Measurements from ENCODE around the gene SLC40A1. TPM values are rescaled to one million over a fixed set of nuclear protein-coding genes. Genes with fewer than 3 reads are reported as not detected.

The SLC40A1 gene
- total RNA-seq, 1 donor from 2014 or later: 3.1 TPM

GRCh38 chr2:189618197-189618596, 37.6 kb upstream of the SLC40A1 start:
- H3K27me3 ChIP-seq (ENCODE audit: insufficient read depth, low read length): no peaks in the 10 kb centered on the region
- H3K79me2 ChIP-seq (ENCODE audit: insufficient read depth, low read length): no peaks in the 10 kb centered on the region
- Mint-ChIP-seq H3K27ac (ENCODE audit: unreplicated experiment) (no peak overlapping the region), H3K36me3 (ENCODE audit: low read depth, unreplicated experiment) (no peaks in the 10 kb centered on the region), H3K4me1 (ENCODE audit: low read depth, unreplicated experiment) (peaks cover 9% of the 10 kb centered on the region), H3K9me3 (ENCODE audit: unreplicated experiment) (no peaks in the 10 kb centered on the region), H3K4me3 (ENCODE audit: unreplicated experiment) (no peak overlapping the region), H3K27me3 (ENCODE audit: low read depth, unreplicated experiment) (peaks cover 4% of the 10 kb centered on the region)
- no peak for TF ChIP-seq CTCF (IDR thresholded peaks at IDR 0.05; ENCODE audit: insufficient read depth, low read depth, low read length)
- TF ChIP-seq EZH2 (IDR thresholded peaks at IDR 0.05; ENCODE audit: insufficient read depth, low read length): no peak
- H3K9me3 ChIP-seq (ENCODE audit: insufficient read depth, low read depth, low read length): no peaks in the 10 kb centered on the region
- H2AFZ ChIP-seq (ENCODE audit: low read depth, low read length): no peak overlapping the region
- FAIRE-seq: no peak
- H3K4me2 ChIP-seq (ENCODE audit: low read length): no peak overlapping the region
- H3K4me3 ChIP-seq (ENCODE audit: insufficient read depth, low read depth, low read length): no peak overlapping the region
- H4K20me1 ChIP-seq (ENCODE audit: insufficient read depth, low read length): no peaks in the 10 kb centered on the region
- no peaks in the 10 kb centered on the region for H3K4me1 ChIP-seq (ENCODE audit: insufficient read depth, low read length)
- no peak overlapping the region for H3K9ac ChIP-seq (ENCODE audit: low read length)
- H3K36me3 ChIP-seq (ENCODE audit: insufficient read depth, low read length): no peaks in the 10 kb centered on the region
- no peak for DNase-seq (ENCODE audit: low read depth)
- no peak overlapping the region for H3K27ac ChIP-seq (ENCODE audit: low read depth, low read length)

- no peaks in the 10 kb centered on the region for H3K27me3 ChIP-seq (ENCODE audit: insufficient read depth, low read length)
- H3K4me1 ChIP-seq (ENCODE audit: insufficient read depth, low read length): peaks cover 8% of the 10 kb centered on the region
- H3K9me3 Mint-ChIP-seq (ENCODE audit: unreplicated experiment): no peaks in the 10 kb centered on the region
- no peak overlapping the region for H2AFZ ChIP-seq (ENCODE audit: low read depth, low read length)
- no peak overlapping the region for H3K4me3 ChIP-seq (ENCODE audit: insufficient read depth, low read depth, low read length)
- no peaks in the 10 kb centered on the region for H3K36me3 Mint-ChIP-seq (ENCODE audit: low read depth, unreplicated experiment)
- peaks cover 4% of the 10 kb centered on the region for H3K27me3 Mint-ChIP-seq (ENCODE audit: low read depth, unreplicated experiment)
- H3K79me2 ChIP-seq (ENCODE audit: insufficient read depth, low read length): no peaks in the 10 kb centered on the region
- H3K9me3 ChIP-seq (ENCODE audit: insufficient read depth, low read depth, low read length): no peaks in the 10 kb centered on the region
- no peak overlapping the region for H3K4me2 ChIP-seq (ENCODE audit: low read length)
- H3K36me3 ChIP-seq (ENCODE audit: insufficient read depth, low read length): no peaks in the 10 kb centered on the region
- peaks cover 15% of the 10 kb centered on the region for H3K4me1 Mint-ChIP-seq (ENCODE audit: low read depth, unreplicated experiment)
- DNase-seq (ENCODE audit: low read depth) (no peak), FAIRE-seq (no peak)
- H3K4me3 Mint-ChIP-seq (ENCODE audit: unreplicated experiment): no peak overlapping the region
- H3K9ac ChIP-seq (ENCODE audit: low read length): no peak overlapping the region
- TF ChIP-seq EZH2 (IDR thresholded peaks at IDR 0.05; ENCODE audit: insufficient read depth, low read length): no peak
- no peak for TF ChIP-seq CTCF (IDR thresholded peaks at IDR 0.05; ENCODE audit: insufficient read depth, low read depth, low read length)
- no peak overlapping the region for H3K27ac Mint-ChIP-seq (ENCODE audit: unreplicated experiment)
- no peaks in the 10 kb centered on the region for H4K20me1 ChIP-seq (ENCODE audit: insufficient read depth, low read length)
- H3K27ac ChIP-seq (ENCODE audit: low read depth, low read length): no peak overlapping the region
These were observed 34.0 kb upstream of the SLC40A1 start for GRCh38 chr2:189614585-189614984.

- H3K9me3 Mint-ChIP-seq (ENCODE audit: unreplicated experiment): no peaks in the 10 kb centered on the region
- H3K4me3 Mint-ChIP-seq (ENCODE audit: unreplicated experiment): no peak overlapping the region
- Histone ChIP-seq H3K9ac (ENCODE audit: low read length) (peak overlapping the region; percentile 75), H4K20me1 (ENCODE audit: insufficient read depth, low read length) (no peaks in the 10 kb centered on the region), H3K27ac (ENCODE audit: low read depth, low read length) (peak overlapping the region; percentile 75), H3K79me2 (ENCODE audit: insufficient read depth, low read length) (no peaks in the 10 kb centered on the region), H3K27me3 (ENCODE audit: insufficient read depth, low read length) (no peaks in the 10 kb centered on the region), H3K4me2 (ENCODE audit: low read length) (peak overlapping the region; percentile 81), H3K36me3 (ENCODE audit: insufficient read depth, low read length) (no peaks in the 10 kb centered on the region), H3K4me1 (ENCODE audit: insufficient read depth, low read length) (peaks cover 8% of the 10 kb centered on the region), H3K9me3 (ENCODE audit: insufficient read depth, low read depth, low read length) (no peaks in the 10 kb centered on the region), H2AFZ (ENCODE audit: low read depth, low read length) (no peak overlapping the region), H3K4me3 (ENCODE audit: insufficient read depth, low read depth, low read length) (peak overlapping the region; percentile 43)
- H3K4me1 Mint-ChIP-seq (ENCODE audit: low read depth, unreplicated experiment): peaks cover 15% of the 10 kb centered on the region
- no peak for FAIRE-seq
- peak; percentile 54 for DNase-seq (ENCODE audit: low read depth)
- TF ChIP-seq EZH2 (IDR thresholded peaks at IDR 0.05; ENCODE audit: insufficient read depth, low read length): no peak
- no peak for TF ChIP-seq CTCF (IDR thresholded peaks at IDR 0.05; ENCODE audit: insufficient read depth, low read depth, low read length)
- H3K36me3 Mint-ChIP-seq (ENCODE audit: low read depth, unreplicated experiment): no peaks in the 10 kb centered on the region
- peaks cover 4% of the 10 kb centered on the region for H3K27me3 Mint-ChIP-seq (ENCODE audit: low read depth, unreplicated experiment)
- peak overlapping the region; percentile 43 for H3K27ac Mint-ChIP-seq (ENCODE audit: unreplicated experiment)
These were observed 33.2 kb upstream of the SLC40A1 start for GRCh38 chr2:189613650-189614420.

All from astrocyte (in vitro differentiated cells and primary cell).